Colonic mucosa (tissue), 4 donors: ENCODE results near the gene SVIL. TPM values are rescaled to one million over a fixed set of nuclear protein-coding genes. Genes with fewer than 3 reads are reported as not detected.

Experiments
- DNase-seq: peaks from one replicate; pipeline ENCODE4 v3.0.0-alpha.2; 2020
- H3K27ac ChIP-seq: fragments of 200-600 bp; one replicate; pipeline ENCODE4 v1.8.0; 2021
- H3K27me3 ChIP-seq: fragments of 200-600 bp; one replicate; pipeline ENCODE4 v1.8.0; 2021
- H3K36me3 ChIP-seq: fragments of 200-600 bp; one replicate; pipeline ENCODE4 v1.8.0; 2021
- H3K4me1 ChIP-seq: fragments of 200-600 bp; one replicate; pipeline ENCODE4 v1.8.0; 2021; ENCODE audit warnings: mild to moderate bottlenecking
- H3K4me3 ChIP-seq: fragments of 200-600 bp; one replicate; pipeline ENCODE4 v1.8.0; 2021
- H3K9ac ChIP-seq, 2 donors: one replicate each; pipeline ENCODE4 v1.7.0; 2013; ENCODE audit warnings: control low read depth in 2 of 2, low read depth in 2 of 2, low read length in 2 of 2
- H3K9me3 ChIP-seq: fragments of 200-600 bp; one replicate; pipeline ENCODE4 v1.8.0; 2021
- CTCF ChIP-seq: fragments of 200-600 bp; IDR thresholded peaks from one replicate; pipeline ENCODE4 v1.8.0; 2022; ENCODE audit warnings: antibody characterized with exemption, mild to moderate bottlenecking
- intact Hi-C: fragments of 100-400 bp; cut with DNase I; formaldehyde crosslinking; loops from one replicate; pipeline ENCODE4 v1.14.1; 2022
- total RNA-seq, 2 donors: library from RNA; stranded (reverse); fragmentation: NEBNext Ultra II Directional in 1 of 2; extraction: Animal tissue kit (Norgen Biotek cat#: 25700) in 1 of 2; gene quantifications; one replicate each; pipeline ENCODE4 v1.2.1, GENCODE V29; 2021
- donor health status: healthy.
- donor health status: DM: no; HTN: no; CAD: no.
- donor health status: DM: no; HTN: no; CAD: no.

SVIL gene
- total RNA-seq, 2 donors from 2014 or later, result 62.6 to 132 TPM

- Histone ChIP-seq H3K27me3 (no peaks in the 10 kb centered on the region), H3K27ac (peak overlapping the region; percentile 76), H3K36me3 (no peaks in the 10 kb centered on the region), H3K9ac (no peak overlapping the region), H3K4me1 (peaks cover 10% of the 10 kb centered on the region), H3K9me3 (no peaks in the 10 kb centered on the region), H3K4me3 (no peak overlapping the region)
- no peak for DNase-seq
- TF ChIP-seq CTCF, result no peak
- intact Hi-C loops, result no loop called here
Measured at GRCh38 chr10:29620112-29620690, 14.6 kb downstream of the SVIL start.

GRCh38 chr10:29619241-29619669 is 15.5 kb downstream of the SVIL start:
- TF ChIP-seq CTCF, result no peak
- DNase-seq, result no peak
- peak overlapping the region in 1 of 2 donors; percentile 67 for H3K9ac ChIP-seq
- peak overlapping the region; percentile 76 for H3K27ac ChIP-seq
- H3K4me1 ChIP-seq, result peaks cover 10% of the 10 kb centered on the region
- no peaks in the 10 kb centered on the region for H3K9me3 ChIP-seq
- H3K27me3 ChIP-seq, result no peaks in the 10 kb centered on the region
- no peaks in the 10 kb centered on the region for H3K36me3 ChIP-seq
- no peak overlapping the region for H3K4me3 ChIP-seq
- intact Hi-C loops, result no loop called here

DNA sequence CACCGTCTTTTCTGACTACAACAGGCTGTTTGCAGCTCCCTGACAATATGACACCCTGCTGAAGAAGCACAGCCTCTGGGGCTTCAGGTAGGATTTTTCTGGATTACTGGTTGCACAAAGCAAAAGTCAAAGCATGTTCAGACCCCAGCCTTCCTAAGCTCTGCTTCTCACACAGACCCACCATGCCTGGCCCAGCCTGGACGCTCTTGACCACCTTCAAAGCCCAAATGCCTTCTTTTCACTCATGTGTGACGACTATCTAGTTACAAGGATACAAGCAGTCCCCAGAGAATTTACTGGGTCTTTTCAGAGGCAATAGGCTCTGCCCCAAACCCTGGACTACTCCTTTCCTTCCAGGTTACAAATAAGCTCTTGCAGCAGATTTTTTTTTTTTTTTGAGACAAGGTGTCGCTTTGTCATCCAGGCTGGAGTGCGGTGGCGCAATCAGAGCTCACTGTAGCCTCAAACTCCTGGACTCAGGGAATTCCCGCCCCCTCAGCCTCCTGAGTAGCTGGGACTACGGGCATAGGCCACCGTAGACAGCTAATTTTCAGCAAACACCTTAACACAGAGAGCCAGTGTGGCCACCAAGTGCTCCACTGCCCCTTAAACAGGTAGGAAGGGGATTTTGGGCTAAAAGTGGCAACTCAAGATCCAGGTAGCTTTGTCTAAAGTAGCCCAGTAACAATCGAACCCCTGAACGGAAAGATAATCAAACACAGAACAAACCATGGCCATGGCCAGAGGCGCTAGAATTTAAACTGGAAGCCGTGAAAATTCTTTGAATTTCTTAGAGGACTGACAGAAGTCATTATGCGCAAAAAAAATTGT is 16.2 kb downstream of the SVIL start:
- H3K9me3 ChIP-seq, result no peaks in the 10 kb centered on the region
- H3K27me3 ChIP-seq, result no peaks in the 10 kb centered on the region
- H3K9ac ChIP-seq, result peak overlapping the region in 1 of 2 donors; percentile 67
- TF ChIP-seq CTCF, result no peak
- peaks cover 10% of the 10 kb centered on the region for H3K4me1 ChIP-seq
- H3K27ac ChIP-seq, result peak overlapping the region; percentile 76
- peak; percentile 75 for DNase-seq
- no peak overlapping the region for H3K4me3 ChIP-seq
- H3K36me3 ChIP-seq, result no peaks in the 10 kb centered on the region
- intact Hi-C loops, result no loop called here

- peak overlapping the region in 1 of 2 donors; percentile 67 for H3K9ac ChIP-seq
- peak; percentile 50 for DNase-seq
- intact Hi-C loops, result no loop called here
- peak overlapping the region; percentile 76 for H3K27ac ChIP-seq
- no peak overlapping the region for H3K4me3 ChIP-seq
- H3K9me3 ChIP-seq, result no peaks in the 10 kb centered on the region
- H3K4me1 ChIP-seq, result peaks cover 10% of the 10 kb centered on the region
- no peaks in the 10 kb centered on the region for H3K36me3 ChIP-seq
- no peak for TF ChIP-seq CTCF
- no peaks in the 10 kb centered on the region for H3K27me3 ChIP-seq
Measured at GRCh38 chr10:29617880-29618340, 16.9 kb downstream of the SVIL start.

DNA sequence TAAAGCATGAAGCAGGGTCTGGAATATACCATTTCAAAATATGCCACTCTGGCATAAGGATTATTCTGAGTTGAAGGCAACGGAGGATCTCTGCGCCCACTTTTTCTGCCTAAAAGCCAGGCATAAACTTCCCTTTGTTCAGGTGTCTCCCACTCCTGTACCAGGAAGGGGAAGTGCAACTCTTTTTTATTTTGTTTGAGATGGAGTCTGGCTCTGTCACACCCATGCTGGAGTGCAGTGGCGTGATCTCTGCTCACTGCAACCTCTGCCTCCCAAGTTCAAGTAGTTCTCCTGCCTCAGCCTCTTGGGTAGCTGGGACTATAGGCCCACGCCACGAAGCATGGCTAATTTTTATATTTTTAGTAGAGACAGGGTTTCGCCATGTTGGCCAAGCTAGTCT is 18.2 kb downstream of the SVIL start:
- Histone ChIP-seq H3K4me1 (peaks cover 10% of the 10 kb centered on the region), H3K4me3 (no peak overlapping the region), H3K27ac (peak overlapping the region; percentile 68), H3K9me3 (no peaks in the 10 kb centered on the region), H3K36me3 (no peaks in the 10 kb centered on the region), H3K9ac (peak overlapping the region in 1 of 2 donors; percentile 15), H3K27me3 (no peaks in the 10 kb centered on the region)
- no peak for TF ChIP-seq CTCF
- intact Hi-C loops, result no loop called here
- peak; percentile 60 for DNase-seq
